Cardiac muscle cell (in vitro differentiated cells and primary cell): ENCODE measurements around the gene ZNF714. TPM values are rescaled to one million over a fixed set of nuclear protein-coding genes. Genes with fewer than 3 reads are reported as not detected.
"Not testable (repeated sequence)": the region's sequence is repeated elsewhere in the genome, so short reads cannot be mapped to it uniquely, and the experiment has no call there.

ENCODE experiments used
- DNase-seq, 2 donors: peaks; one replicate each; pipeline versions ENCODE4 v3.0.0 to v3.0.0-alpha.2; 2010 to 2017; ENCODE audit warnings: low read depth in 1 of 2, low spot score in 1 of 2
- H3K27ac ChIP-seq: fragments of 200-600 bp; sonication (generic); 2 replicates; pipeline ENCODE4 v1.5.1; 2016
- H3K27me3 ChIP-seq: fragments of 200-600 bp; sonication (generic); 2 replicates; pipeline ENCODE4 v1.6.0; 2016; ENCODE audit warnings: control low read depth
- H3K36me3 ChIP-seq: fragments of 200-600 bp; sonication (generic); 2 replicates; pipeline ENCODE4 v1.5.1; 2016; ENCODE audit warnings: control low read depth
- H3K4me1 ChIP-seq: fragments of 200-600 bp; sonication (generic); 2 replicates; pipeline ENCODE4 v1.8.1; 2017; ENCODE audit warnings: low read depth, mild to moderate bottlenecking, mixed run types
- H3K4me3 ChIP-seq: fragments of 200-600 bp; sonication (generic); 2 replicates; pipeline ENCODE4 v1.5.1; 2016; ENCODE audit warnings: mild to moderate bottlenecking
- H3K9me3 ChIP-seq: fragments of 200-600 bp; sonication (generic); 2 replicates; pipeline ENCODE4 v1.5.1; 2017; ENCODE audit warnings: low read depth, mild to moderate bottlenecking, control low read depth
- polyA plus RNA-seq: library from polyadenylated mRNA; unstranded; fragments of >200 nt; fragmentation: Nextera tagmentation; extraction: Ambion mirVana; gene quantifications from 2 replicates; pipeline ENCODE4 v1.2.1, GENCODE V29; 2016
- total RNA-seq: library from RNA; depleted of rRNA; stranded (reverse); fragments of >200 nt; gene quantifications from 2 replicates; pipeline ENCODE4 v1.2.3, GENCODE V29; 2016
- TF ChIP-seq, protein P1 (sequence below): IDR thresholded peaks from 2 replicates; pipeline ENCODE4 v1.5.1; 2012; ENCODE audit warnings: low read depth, mild to moderate bottlenecking, low read length

Gene ZNF714
- total and polyA plus RNA-seq, 2 experiments from 2014 or later: 12.5 to 17.3 TPM

DNA sequence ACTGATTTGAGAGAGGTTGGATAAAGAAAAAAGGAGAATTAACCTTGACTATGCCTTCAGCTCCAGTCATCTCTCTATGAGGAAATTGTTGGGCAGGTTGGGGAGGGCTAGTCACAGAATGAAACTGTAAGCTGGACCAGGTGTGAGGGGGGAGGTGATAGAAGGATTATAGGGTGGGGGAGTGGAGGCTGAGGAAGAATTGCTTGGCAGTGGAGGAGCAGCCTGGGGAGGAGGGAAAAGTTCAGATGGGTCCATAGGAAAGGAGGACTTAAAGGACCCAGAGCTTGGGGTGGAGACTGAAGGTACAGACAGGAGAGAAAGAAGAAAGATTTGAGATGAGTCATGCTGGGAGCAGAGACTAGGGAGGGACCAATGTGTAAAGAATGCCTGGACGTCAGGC lies 51.6 kb downstream of the ZNF714 start:
- Histone ChIP-seq H3K4me1 (peaks cover 6% of the 10 kb centered on the region), H3K9me3 (no peaks in the 10 kb centered on the region), H3K4me3 (no peak overlapping the region), H3K27me3 (no peaks in the 10 kb centered on the region), H3K27ac (no peak overlapping the region), H3K36me3 (no peaks in the 10 kb centered on the region)
- TF ChIP-seq, protein P1, sequence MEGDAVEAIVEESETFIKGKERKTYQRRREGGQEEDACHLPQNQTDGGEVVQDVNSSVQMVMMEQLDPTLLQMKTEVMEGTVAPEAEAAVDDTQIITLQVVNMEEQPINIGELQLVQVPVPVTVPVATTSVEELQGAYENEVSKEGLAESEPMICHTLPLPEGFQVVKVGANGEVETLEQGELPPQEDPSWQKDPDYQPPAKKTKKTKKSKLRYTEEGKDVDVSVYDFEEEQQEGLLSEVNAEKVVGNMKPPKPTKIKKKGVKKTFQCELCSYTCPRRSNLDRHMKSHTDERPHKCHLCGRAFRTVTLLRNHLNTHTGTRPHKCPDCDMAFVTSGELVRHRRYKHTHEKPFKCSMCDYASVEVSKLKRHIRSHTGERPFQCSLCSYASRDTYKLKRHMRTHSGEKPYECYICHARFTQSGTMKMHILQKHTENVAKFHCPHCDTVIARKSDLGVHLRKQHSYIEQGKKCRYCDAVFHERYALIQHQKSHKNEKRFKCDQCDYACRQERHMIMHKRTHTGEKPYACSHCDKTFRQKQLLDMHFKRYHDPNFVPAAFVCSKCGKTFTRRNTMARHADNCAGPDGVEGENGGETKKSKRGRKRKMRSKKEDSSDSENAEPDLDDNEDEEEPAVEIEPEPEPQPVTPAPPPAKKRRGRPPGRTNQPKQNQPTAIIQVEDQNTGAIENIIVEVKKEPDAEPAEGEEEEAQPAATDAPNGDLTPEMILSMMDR: no peak
- no peak for DNase-seq

- Histone ChIP-seq H3K4me3 (no peak overlapping the region), H3K9me3 (no peaks in the 10 kb centered on the region), H3K27ac (no peak overlapping the region), H3K27me3 (no peaks in the 10 kb centered on the region), H3K36me3 (no peaks in the 10 kb centered on the region), H3K4me1 (no peaks in the 10 kb centered on the region)
- TF ChIP-seq, protein P1: no peak
- DNase-seq: no peak
Observed at GRCh38 chr19:21134934-21135366, 52.9 kb downstream of the ZNF714 start.

- no peaks in the 10 kb centered on the region for H3K9me3 ChIP-seq
- no peak for DNase-seq
- no peaks in the 10 kb centered on the region for H3K36me3 ChIP-seq
- TF ChIP-seq, protein P1: no peak
- no peak overlapping the region for H3K4me3 ChIP-seq
- no peak overlapping the region for H3K27ac ChIP-seq
- H3K4me1 ChIP-seq: no peaks in the 10 kb centered on the region
- no peaks in the 10 kb centered on the region for H3K27me3 ChIP-seq
Observed at GRCh38 chr19:21135433-21135832, 53.4 kb downstream of the ZNF714 start.

GRCh38 chr19:21138130-21138529 lies 56.1 kb downstream of the ZNF714 start:
- Histone ChIP-seq H3K27ac (no peak overlapping the region), H3K4me1 (peaks cover 6% of the 10 kb centered on the region), H3K4me3 (no peak overlapping the region), H3K36me3 (no peaks in the 10 kb centered on the region), H3K9me3 (no peaks in the 10 kb centered on the region), H3K27me3 (no peaks in the 10 kb centered on the region)
- TF ChIP-seq, protein P1: no peak
- DNase-seq: no peak

DNA sequence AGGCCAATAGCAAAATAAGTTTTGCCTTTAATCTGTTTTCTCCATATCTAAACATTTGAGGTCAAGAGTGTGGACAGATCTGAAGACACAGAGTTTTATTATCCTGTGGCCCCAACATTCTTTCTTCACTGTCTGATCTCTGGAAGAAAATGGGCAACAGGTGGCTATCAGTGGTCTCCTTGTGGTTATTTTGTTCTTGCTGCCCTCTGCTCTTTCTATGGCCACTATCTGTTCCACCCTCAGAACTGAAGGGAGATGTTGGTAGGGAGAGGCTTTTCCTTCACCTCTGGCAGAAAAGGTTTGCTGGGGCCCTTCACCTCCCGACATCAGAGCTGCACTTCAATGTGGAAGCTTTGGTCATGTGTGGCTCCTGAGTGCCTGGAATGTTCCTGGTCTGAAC lies 59.0 kb downstream of the ZNF714 start:
- peaks cover 11% of the 10 kb centered on the region for H3K36me3 ChIP-seq
- not testable (repeated sequence) for H3K27ac ChIP-seq, DNase-seq, H3K27me3 ChIP-seq, H3K4me1 ChIP-seq, H3K4me3 ChIP-seq, H3K9me3 ChIP-seq

- TF ChIP-seq, protein P1: no peak
- H3K4me3 ChIP-seq: peak within 1 kb of the TSS; percentile 59
- H3K9me3 ChIP-seq: no peaks in the 10 kb centered on the region
- no peaks in the 10 kb centered on the region for H3K27me3 ChIP-seq
- H3K36me3 ChIP-seq: peaks cover 16% of the 10 kb centered on the region
- peaks cover 8% of the 10 kb centered on the region for H3K4me1 ChIP-seq
- H3K27ac ChIP-seq: peak within 1 kb of the TSS; percentile 89
- DNase-seq: peak; percentile 93 to 94
Observed at GRCh38 chr19:21141787-21142464, 59.9 kb downstream of the ZNF714 start, which contains the start of gene ZNF431. Gene ZNF431, plus strand, starts transcription at chr19:21142040. Its CDS starts 144 bp downstream, at chr19:21142184.
